Cardiac muscle cell (in vitro differentiated cells and primary cell): Measurements from ENCODE around the gene SERPINC1. TPM values are rescaled to one million over a fixed set of nuclear protein-coding genes. Genes with fewer than 3 reads are reported as not detected.
"Not testable (repeated sequence)": the region's sequence is repeated elsewhere in the genome, so short reads cannot be mapped to it uniquely, and the experiment has no call there.

ENCODE experiments used
- DNase-seq, 2 donors: peaks; one replicate each; pipeline versions ENCODE4 v3.0.0 to v3.0.0-alpha.2; 2010 to 2017; ENCODE audit warnings: low read depth in 1 of 2, low spot score in 1 of 2
- H3K27ac ChIP-seq: fragments of 200-600 bp; sonication (generic); 2 replicates; pipeline ENCODE4 v1.5.1; 2016
- H3K27me3 ChIP-seq: fragments of 200-600 bp; sonication (generic); 2 replicates; pipeline ENCODE4 v1.6.0; 2016; ENCODE audit warnings: control low read depth
- H3K36me3 ChIP-seq: fragments of 200-600 bp; sonication (generic); 2 replicates; pipeline ENCODE4 v1.5.1; 2016; ENCODE audit warnings: control low read depth
- H3K4me1 ChIP-seq: fragments of 200-600 bp; sonication (generic); 2 replicates; pipeline ENCODE4 v1.8.1; 2017; ENCODE audit warnings: low read depth, mild to moderate bottlenecking, mixed run types
- H3K4me3 ChIP-seq: fragments of 200-600 bp; sonication (generic); 2 replicates; pipeline ENCODE4 v1.5.1; 2016; ENCODE audit warnings: mild to moderate bottlenecking
- H3K9me3 ChIP-seq: fragments of 200-600 bp; sonication (generic); 2 replicates; pipeline ENCODE4 v1.5.1; 2017; ENCODE audit warnings: low read depth, mild to moderate bottlenecking, control low read depth
- polyA plus RNA-seq: library from polyadenylated mRNA; unstranded; fragments of >200 nt; fragmentation: Nextera tagmentation; extraction: Ambion mirVana; gene quantifications from 2 replicates; pipeline ENCODE4 v1.2.1, GENCODE V29; 2016
- total RNA-seq: library from RNA; depleted of rRNA; stranded (reverse); fragments of >200 nt; gene quantifications from 2 replicates; pipeline ENCODE4 v1.2.3, GENCODE V29; 2016
- TF ChIP-seq, protein P1 (sequence below): IDR thresholded peaks from 2 replicates; pipeline ENCODE4 v1.5.1; 2012; ENCODE audit warnings: low read depth, mild to moderate bottlenecking, low read length

SERPINC1 gene
- total and polyA plus RNA-seq, 2 experiments from 2014 or later, result 0.36 TPM; not detected in 1

- TF ChIP-seq, protein P1, sequence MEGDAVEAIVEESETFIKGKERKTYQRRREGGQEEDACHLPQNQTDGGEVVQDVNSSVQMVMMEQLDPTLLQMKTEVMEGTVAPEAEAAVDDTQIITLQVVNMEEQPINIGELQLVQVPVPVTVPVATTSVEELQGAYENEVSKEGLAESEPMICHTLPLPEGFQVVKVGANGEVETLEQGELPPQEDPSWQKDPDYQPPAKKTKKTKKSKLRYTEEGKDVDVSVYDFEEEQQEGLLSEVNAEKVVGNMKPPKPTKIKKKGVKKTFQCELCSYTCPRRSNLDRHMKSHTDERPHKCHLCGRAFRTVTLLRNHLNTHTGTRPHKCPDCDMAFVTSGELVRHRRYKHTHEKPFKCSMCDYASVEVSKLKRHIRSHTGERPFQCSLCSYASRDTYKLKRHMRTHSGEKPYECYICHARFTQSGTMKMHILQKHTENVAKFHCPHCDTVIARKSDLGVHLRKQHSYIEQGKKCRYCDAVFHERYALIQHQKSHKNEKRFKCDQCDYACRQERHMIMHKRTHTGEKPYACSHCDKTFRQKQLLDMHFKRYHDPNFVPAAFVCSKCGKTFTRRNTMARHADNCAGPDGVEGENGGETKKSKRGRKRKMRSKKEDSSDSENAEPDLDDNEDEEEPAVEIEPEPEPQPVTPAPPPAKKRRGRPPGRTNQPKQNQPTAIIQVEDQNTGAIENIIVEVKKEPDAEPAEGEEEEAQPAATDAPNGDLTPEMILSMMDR, result no peak
- Histone ChIP-seq H3K4me3 (no peak overlapping the region), H3K4me1 (peaks cover 17% of the 10 kb centered on the region), H3K9me3 (no peaks in the 10 kb centered on the region), H3K27ac (peak overlapping the region; percentile 36), H3K27me3 (no peaks in the 10 kb centered on the region), H3K36me3 (peaks cover 59% of the 10 kb centered on the region)
- DNase-seq, result peak in 1 of 2 donors; percentile 16
Measured at GRCh38 chr1:173861731-173862145, 55.4 kb downstream of the SERPINC1 start.

DNA sequence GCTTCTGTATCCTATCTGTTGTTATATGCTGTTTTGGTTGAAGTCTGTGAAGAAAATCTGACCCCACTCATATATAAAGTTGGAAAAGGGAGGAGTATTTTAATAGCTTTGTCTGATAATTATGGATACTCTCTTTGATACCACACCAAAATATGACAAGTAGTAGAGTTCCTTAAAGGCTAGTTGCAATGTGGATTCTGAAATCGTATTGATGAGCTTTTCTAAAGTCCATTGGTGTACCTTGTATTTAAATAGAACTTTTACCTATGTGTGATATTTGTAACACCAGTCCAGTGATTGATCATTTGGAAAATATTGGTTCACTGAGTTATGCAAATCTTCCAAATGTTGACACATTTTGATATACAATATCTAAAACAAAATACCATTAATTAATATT is 57.1 kb downstream of the SERPINC1 start:
- H3K27me3 ChIP-seq, result no peaks in the 10 kb centered on the region
- no peak overlapping the region for H3K27ac ChIP-seq
- H3K9me3 ChIP-seq, result no peaks in the 10 kb centered on the region
- TF ChIP-seq, protein P1, result no peak
- H3K36me3 ChIP-seq, result peaks cover 44% of the 10 kb centered on the region
- no peak overlapping the region for H3K4me3 ChIP-seq
- peaks cover under 1% of the 10 kb centered on the region for H3K4me1 ChIP-seq
- DNase-seq, result no peak

- H3K27me3 ChIP-seq, H3K4me3 ChIP-seq, H3K9me3 ChIP-seq, DNase-seq, H3K4me1 ChIP-seq, H3K27ac ChIP-seq: not testable (repeated sequence)
- peaks cover 41% of the 10 kb centered on the region for H3K36me3 ChIP-seq
Measured at GRCh38 chr1:173859547-173859946, 57.6 kb downstream of the SERPINC1 start.

- no peaks in the 10 kb centered on the region for H3K9me3 ChIP-seq
- no peak for DNase-seq
- H3K4me3 ChIP-seq, result no peak overlapping the region
- TF ChIP-seq, protein P1, result no peak
- peak overlapping the region; percentile 7 for H3K27ac ChIP-seq
- no peaks in the 10 kb centered on the region for H3K27me3 ChIP-seq
- no peaks in the 10 kb centered on the region for H3K4me1 ChIP-seq
- peaks cover 28% of the 10 kb centered on the region for H3K36me3 ChIP-seq
Measured at GRCh38 chr1:173857363-173857917, 59.7 kb downstream of the SERPINC1 start.

- no peaks in the 10 kb centered on the region for H3K27me3 ChIP-seq
- TF ChIP-seq, protein P1, result no peak
- peaks cover 28% of the 10 kb centered on the region for H3K36me3 ChIP-seq
- peak overlapping the region; percentile 7 for H3K27ac ChIP-seq
- H3K9me3 ChIP-seq, result no peaks in the 10 kb centered on the region
- peak in 1 of 2 donors; percentile 16 for DNase-seq
- H3K4me3 ChIP-seq, result no peak overlapping the region
- no peaks in the 10 kb centered on the region for H3K4me1 ChIP-seq
Measured at GRCh38 chr1:173856903-173857302, 60.2 kb downstream of the SERPINC1 start.

DNA sequence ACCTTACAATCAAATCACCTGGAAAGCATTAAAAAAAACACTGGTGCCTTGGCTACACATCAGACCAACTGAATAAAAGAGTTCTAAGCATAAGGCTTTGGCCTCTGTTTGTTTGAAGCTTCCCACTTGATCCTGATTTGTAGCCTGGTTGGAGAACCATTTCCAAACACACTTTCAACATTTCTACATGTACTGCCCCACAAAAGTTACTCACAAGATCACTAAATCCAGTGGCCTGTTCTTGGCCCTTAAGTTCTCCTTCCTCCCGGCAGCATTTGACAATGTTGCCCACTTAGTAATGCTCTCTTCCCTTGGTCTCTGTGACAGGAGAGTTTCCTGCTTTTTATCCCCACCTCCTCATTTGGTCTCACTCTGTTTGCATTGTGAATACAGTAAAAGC is 61.1 kb downstream of the SERPINC1 start:
- no peak overlapping the region for H3K27ac ChIP-seq
- TF ChIP-seq, protein P1, result no peak
- no peaks in the 10 kb centered on the region for H3K9me3 ChIP-seq
- H3K4me3 ChIP-seq, result no peak overlapping the region
- peaks cover 31% of the 10 kb centered on the region for H3K36me3 ChIP-seq
- no peaks in the 10 kb centered on the region for H3K27me3 ChIP-seq
- no peak for DNase-seq
- H3K4me1 ChIP-seq, result no peaks in the 10 kb centered on the region

Other genes with a start within 250 kb of the SERPINC1 start
- 0.60 and 1.6 TPM in 2 replicates for gene ANKRD45, start 247.5 kb downstream of the SERPINC1 start, total RNA-seq
- gene ANKRD45, start 247.5 kb downstream of the SERPINC1 start, polyA plus RNA-seq, result 2.2 and 2.3 TPM in 2 replicates
- gene KLHL20, start 202.3 kb downstream of the SERPINC1 start, total RNA-seq, result 10.2 and 24.0 TPM in 2 replicates
- 16.2 and 17.5 TPM in 2 replicates for gene KLHL20, start 202.3 kb downstream of the SERPINC1 start, polyA plus RNA-seq
- gene DARS2, start 92.7 kb downstream of the SERPINC1 start, total RNA-seq, result 9.3 and 15.6 TPM in 2 replicates
- gene DARS2, start 92.7 kb downstream of the SERPINC1 start, polyA plus RNA-seq, result 14.6 and 22.7 TPM in 2 replicates
- 8.6 and 10.9 TPM in 2 replicates for gene CENPL, start 92.4 kb downstream of the SERPINC1 start, total RNA-seq
- gene CENPL, start 92.4 kb downstream of the SERPINC1 start, polyA plus RNA-seq, result 4.9 and 9.9 TPM in 2 replicates
- 210 and 350 TPM in 2 replicates for gene GAS5, start 49.3 kb downstream of the SERPINC1 start, total RNA-seq
- gene GAS5, start 49.3 kb downstream of the SERPINC1 start, polyA plus RNA-seq, result 158 and 248 TPM in 2 replicates
- gene ZBTB37, start 48.9 kb downstream of the SERPINC1 start, total RNA-seq, result 7.9 and 16.2 TPM in 2 replicates
- gene ZBTB37, start 48.9 kb downstream of the SERPINC1 start, polyA plus RNA-seq, result 1.8 and 3.0 TPM in 2 replicates
- 17.6 and 28.1 TPM in 2 replicates for gene RC3H1, start 105.0 kb upstream of the SERPINC1 start, total RNA-seq
- 7.7 and 8.9 TPM in 2 replicates for gene RC3H1, start 105.0 kb upstream of the SERPINC1 start, polyA plus RNA-seq
- 11.5 and 21.4 TPM in 2 replicates for gene RABGAP1L, start 242.2 kb upstream of the SERPINC1 start, total RNA-seq
- 7.4 and 9.2 TPM in 2 replicates for gene RABGAP1L, start 242.2 kb upstream of the SERPINC1 start, polyA plus RNA-seq